Tibial nerve (tissue), 3 donors: Measurements from ENCODE around the gene WDR81.

Experiments
- POLR2A ChIP-seq, 2 donors: fragments of 450-650 bp; IDR thresholded peaks; one replicate each; pipeline ENCODE4 v1.6.1; 2017; ENCODE audit warnings: antibody characterized with exemption in 2 of 2, mild to moderate bottlenecking in 2 of 2, moderate library complexity in 2 of 2
- TF ChIP-seq, protein P1 (sequence below), 5 experiments: fragments of 200-600 bp in 3 of 5; fragments of 450-650 bp in 2 of 5; sonication (generic) in 3 of 5; IDR thresholded peaks; one replicate each; pipeline ENCODE4 v1.5.1; 2016 to 2019; ENCODE audit warnings: antibody characterized with exemption in 5 of 5, mild to moderate bottlenecking in 3 of 5, moderate library complexity in 2 of 5

DNA sequence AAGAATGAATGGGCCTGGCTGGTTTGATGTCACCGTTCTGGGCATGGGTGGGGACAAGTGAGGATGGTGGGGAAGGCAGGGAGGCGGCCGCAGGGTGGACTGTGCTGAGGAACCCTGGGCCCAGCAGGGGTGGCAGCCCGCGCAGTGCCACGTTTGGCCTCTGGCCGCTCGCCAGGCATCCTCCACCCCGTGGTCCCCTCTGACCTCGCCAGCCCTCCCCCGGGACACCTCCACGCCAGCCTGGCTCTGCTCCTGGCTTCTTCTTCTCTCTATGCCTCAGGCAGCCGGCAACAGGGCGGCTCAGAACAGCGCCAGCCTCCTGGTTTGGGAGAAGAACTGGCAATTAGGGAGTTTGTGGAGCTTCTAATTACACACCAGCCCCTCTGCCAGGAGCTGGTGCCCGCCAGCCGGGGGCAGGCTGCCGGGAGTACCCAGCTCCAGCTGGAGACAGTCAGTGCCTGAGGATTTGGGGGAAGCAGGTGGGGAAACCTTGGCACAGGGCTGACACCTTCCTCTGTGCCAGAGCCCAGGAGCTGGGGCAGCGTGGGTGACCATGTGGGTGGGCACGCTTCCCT, 30.8 kb downstream of the WDR81 start:
- TF ChIP-seq POLR2A (IDR thresholded peaks at IDR 0.05) = no peak
- TF ChIP-seq, protein P1, sequence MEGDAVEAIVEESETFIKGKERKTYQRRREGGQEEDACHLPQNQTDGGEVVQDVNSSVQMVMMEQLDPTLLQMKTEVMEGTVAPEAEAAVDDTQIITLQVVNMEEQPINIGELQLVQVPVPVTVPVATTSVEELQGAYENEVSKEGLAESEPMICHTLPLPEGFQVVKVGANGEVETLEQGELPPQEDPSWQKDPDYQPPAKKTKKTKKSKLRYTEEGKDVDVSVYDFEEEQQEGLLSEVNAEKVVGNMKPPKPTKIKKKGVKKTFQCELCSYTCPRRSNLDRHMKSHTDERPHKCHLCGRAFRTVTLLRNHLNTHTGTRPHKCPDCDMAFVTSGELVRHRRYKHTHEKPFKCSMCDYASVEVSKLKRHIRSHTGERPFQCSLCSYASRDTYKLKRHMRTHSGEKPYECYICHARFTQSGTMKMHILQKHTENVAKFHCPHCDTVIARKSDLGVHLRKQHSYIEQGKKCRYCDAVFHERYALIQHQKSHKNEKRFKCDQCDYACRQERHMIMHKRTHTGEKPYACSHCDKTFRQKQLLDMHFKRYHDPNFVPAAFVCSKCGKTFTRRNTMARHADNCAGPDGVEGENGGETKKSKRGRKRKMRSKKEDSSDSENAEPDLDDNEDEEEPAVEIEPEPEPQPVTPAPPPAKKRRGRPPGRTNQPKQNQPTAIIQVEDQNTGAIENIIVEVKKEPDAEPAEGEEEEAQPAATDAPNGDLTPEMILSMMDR (IDR thresholded peaks at IDR 0.05) = no peak
